ENCODE measurements around the gene FLII.
"Not testable (repeated sequence)": the region's sequence is repeated elsewhere in the genome, so short reads cannot be mapped to it uniquely, and the experiment has no call there.

FLII gene

GRCh38 chr17:18238299-18238698 is 20.2 kb downstream of the FLII start:
- DNase-seq: no peak

- no peak for DNase-seq
These were observed 21.1 kb downstream of the FLII start for GRCh38 chr17:18237461-18237860.

DNA sequence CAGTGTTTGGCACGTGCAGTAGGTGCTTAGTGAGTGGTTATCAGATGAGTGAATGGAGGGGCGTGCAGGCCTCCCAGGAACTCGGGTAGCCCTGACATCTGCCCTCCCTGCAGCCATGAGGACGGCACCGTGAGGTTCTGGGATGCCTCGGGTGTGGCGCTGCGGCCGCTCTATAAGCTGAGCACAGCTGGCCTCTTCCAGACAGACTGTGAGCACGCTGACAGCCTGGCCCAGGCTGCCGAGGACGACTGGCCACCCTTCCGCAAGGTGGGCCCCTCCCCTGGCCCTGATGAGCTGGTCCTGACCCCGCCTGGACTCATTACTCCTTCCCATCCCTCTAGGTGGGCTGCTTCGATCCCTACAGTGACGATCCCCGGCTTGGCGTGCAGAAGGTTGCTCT is 22.0 kb downstream of the FLII start:
- no peak for DNase-seq

- no peak for DNase-seq
These were observed 22.7 kb downstream of the FLII start for GRCh38 chr17:18235743-18236256.

GRCh38 chr17:18234853-18235380 is 23.6 kb downstream of the FLII start:
- no peak for DNase-seq

GRCh38 chr17:18233803-18234518 is 24.6 kb downstream of the FLII start:
- no peak for DNase-seq

GRCh38 chr17:18231164-18231563 is 27.4 kb downstream of the FLII start:
- DNase-seq: no peak

GRCh38 chr17:18230288-18231141 is 28.0 kb downstream of the FLII start:
- no peak for DNase-seq

- no peak for DNase-seq
These were observed 28.8 kb downstream of the FLII start for GRCh38 chr17:18229771-18230170.

- DNase-seq: no peak
These were observed 29.3 kb downstream of the FLII start for GRCh38 chr17:18229254-18229653.

DNA sequence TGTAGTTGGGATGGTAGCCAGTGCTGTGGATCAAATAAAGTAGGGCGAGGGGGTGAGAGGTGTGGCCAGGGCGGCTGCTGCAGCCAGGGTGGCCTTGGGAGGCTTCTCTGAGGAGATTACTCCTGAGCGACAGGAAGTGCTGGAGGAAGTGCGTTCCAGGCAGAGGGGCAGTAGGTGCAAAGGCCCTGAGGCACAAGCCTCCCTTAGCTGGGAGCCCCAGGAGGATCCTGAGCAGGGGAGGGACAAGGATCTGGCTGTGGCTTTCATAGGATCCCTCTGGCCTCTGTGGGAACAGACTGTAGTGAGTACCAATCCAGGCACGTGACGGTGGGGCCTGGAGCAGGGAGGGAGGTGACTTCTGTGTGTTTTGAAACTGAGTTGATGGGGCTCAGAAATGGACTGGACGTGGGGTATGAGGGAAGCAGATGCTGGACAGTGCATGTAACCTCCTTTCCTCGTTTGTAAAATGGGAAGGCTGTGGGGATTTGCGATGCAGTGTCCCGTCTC is 30.3 kb downstream of the FLII start:
- DNase-seq: no peak

DNA sequence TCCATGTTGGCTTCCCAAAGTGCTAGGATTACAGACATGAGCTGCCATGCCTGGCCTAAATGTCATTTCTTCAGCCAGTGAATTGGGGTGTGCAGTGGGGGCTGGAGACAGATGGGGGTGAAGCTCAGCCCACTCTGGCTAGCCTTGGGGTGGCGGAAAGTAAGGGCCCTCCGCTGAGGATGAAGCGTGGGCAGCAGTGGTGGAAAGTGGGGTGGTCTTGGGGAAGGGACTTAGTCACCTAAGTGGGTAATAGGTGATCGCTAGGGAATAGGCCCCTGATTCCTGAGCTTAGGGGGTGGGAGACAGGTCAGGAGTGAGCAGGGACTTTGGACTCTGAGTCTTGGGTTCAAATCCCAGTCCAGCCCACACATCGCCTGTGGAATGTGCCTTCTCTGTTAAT is 30.9 kb downstream of the FLII start:
- no peak for DNase-seq

- DNase-seq: no peak
These were observed 32.1 kb downstream of the FLII start for GRCh38 chr17:18226284-18226945.

DNA sequence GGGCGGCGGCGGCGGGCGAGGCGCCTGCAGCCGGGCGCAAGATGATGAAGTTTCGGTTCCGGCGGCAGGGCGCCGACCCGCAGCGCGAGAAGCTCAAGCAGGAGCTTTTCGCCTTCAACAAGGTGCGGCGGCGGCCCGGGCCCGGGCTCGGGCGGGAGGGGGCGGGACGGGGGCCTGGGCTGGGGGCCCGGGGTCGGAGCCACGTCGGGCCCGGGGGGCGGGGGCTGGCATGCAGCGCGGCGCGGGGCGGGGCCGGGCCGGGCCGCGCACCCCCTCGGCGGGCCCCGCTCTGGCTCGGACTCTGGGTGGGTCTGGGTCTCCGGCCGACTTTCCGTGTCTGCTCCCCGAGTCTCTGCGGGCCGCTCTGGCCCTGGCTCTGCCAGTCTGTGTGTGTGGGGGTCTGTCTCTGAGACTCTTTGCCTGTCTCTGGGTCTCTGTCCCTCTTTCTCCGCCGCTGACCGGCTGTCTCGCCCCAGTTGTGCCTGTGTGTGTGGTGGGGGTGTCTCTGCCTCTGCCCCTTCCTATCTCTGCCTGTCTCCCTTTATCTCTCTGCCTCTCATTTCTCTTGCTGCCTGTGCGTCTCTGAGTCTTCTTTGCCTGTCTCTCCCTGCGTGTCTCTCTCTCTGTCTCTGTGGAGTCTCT is 32.8 kb downstream of the FLII start:
- DNase-seq: no peak

DNA sequence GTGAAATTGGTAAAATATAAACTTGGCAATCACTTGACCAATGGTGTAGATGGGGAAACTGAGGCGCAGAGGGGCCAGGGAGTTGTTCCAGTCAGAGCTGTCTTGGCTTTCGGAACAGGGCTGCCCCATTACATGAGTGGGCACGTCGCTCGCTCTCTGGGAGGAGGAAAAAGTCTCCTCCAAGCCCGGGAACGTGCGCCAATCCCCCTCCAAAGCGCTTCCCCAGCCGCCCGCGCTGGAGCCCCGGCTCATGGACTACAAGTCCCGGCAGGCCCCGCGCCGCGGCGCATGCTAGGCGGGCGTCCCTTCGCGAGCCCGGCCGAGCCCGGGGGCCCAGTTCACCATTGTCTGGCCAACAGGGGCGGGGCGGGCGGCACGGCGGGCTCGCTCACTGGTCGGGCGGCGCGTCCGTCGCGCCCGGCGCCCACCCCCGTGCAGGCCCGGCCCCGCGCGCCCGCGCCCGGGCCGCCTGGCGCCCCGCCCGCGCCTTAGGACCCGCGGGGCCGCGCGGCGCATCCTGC is 33.4 kb downstream of the FLII start, which contains the start of gene LLGL1:
TSS of gene LLGL1 (plus strand) at position 515 of the 521 bp plus-strand sequence. CDS start 48 bp downstream, outside the sequence.
- peak; percentile 84 for DNase-seq

- no peak for DNase-seq
These were observed 34.0 kb downstream of the FLII start for GRCh38 chr17:18224387-18225120.

DNA sequence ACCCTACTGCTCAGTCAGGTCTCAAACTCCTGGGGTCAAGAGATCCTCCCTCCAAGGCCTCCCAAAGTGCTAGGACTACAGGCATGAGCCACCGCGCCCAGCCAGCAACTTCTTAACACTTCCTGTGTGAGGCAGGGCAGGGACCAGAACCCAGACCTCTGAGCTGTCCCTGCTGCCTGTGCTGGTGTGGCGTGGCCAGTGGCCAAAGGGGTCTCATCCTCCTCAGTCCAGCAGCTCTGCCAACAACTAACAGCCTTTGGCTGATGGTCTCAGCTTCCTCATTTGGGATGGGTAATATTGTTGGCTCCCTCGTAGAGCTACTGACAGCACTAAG is 34.5 kb downstream of the FLII start:
- no peak for DNase-seq

DNA sequence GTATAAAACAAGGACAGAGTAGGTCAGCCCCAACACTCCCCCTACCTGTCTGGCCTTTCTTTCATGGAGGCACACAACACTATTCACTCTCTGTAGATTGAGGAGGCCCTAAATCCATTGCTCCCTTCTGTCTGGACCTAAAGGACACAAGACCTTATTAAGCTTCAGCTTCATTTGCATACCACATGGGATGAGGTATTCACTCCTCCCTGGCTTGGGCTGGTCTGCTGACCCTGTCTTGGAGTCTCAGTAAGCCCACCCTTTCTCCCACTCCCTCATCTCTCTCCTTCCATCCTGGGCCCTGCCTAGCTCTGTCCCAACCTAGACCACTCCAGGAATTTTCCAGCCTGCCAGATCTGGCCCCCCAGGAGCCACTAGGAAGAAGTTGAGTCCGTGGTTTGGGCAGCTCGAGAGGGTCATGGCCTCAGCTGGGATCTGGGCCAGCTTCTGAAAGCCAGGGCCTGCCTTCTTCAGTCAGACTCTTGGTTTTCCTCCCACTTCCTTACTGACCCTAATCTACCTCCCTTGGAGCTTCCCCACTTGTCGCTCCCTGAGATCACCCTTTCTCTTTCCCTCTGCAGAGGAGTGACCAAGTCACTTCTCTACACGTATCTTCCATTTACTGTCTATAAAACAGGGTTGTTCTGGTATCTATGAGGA is 39.7 kb downstream of the FLII start:
- no peak for DNase-seq

DNA sequence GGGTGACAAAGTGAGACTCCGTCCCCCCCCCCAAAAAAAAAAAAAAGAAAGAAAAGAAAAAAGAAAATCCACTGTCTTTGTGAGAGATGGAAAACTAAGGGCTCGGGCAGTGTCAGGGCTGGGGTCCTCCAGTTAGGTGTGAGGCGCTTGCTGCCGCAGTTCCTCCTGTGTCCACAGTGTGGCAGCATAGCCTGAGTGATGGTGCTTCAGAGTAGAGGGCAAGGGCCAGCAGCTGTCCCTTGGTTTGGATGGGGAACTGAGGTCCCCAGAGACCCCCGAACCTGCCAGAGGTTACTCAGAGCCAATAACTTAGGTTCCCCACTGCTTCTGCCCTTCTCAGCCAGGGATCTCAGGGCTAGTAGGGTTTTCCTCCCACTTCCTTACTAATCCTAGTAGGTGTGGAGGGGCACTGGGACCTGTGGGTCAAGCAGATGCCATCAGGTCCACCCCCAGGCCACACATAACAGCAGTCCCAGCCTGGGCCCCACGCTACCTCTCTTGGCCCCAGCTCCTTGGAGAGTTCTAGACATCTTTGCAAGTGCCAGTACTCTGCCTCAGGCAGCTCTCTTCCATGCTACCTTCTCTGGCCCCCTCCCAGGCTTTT is 41.0 kb downstream of the FLII start:
- peak; percentile 50 for DNase-seq

GRCh38 chr17:18216906-18217305 is 41.6 kb downstream of the FLII start:
- not testable (repeated sequence) for DNase-seq

All from kidney glomerular epithelial cell (primary cell).